Heart left ventricle (tissue), 13 donors: Measurements from ENCODE around the gene ANKRD9.

Experiments used
- POLR2A ChIP-seq, 2 donors: fragments of 450-650 bp; IDR thresholded peaks; one replicate each; pipeline ENCODE4 v1.6.1; 2017; ENCODE audit warnings: antibody characterized with exemption in 2 of 2, mild to moderate bottlenecking in 2 of 2, moderate library complexity in 2 of 2
- TF ChIP-seq, protein P1 (sequence below), 12 donors: fragments of 200-600 bp; sonication (generic) in 4 of 12; IDR thresholded peaks; one replicate each; pipeline versions ENCODE4 v1.5.0 to v1.8.0; 2018 to 2022; ENCODE audit warnings: antibody characterized with exemption in 12 of 12, mild to moderate bottlenecking in 5 of 12
- donor health status: ischemic (EF 13 %, LVEDD 7.1; RV severe dilation, severe dysfunction).
- donor health status: DM: no; HTN: yes; CAD: no.
- donor health status: DM: no; HTN: no; CAD: no.
- donor health status: ischemic (EF 25% LVEDD 6.9; RV normal size, moderate dysfunction).
- donor health status: ischemic (EF 25% LVEDD 5.7; RV mildly dilated, moderate dysfunction).
- donor health status: ischemic (EF 35%, LVEDD 5.7; RV mildly dilated, moderate dysfunction).
- donor health status: nonischemic (EF 11% LVEDD 7.7; RV severe dilation, severe dysfunction).
- donor health status: DM: yes; HTN: yes; CAD: no.
- donor health status: PGD.
- donor health status: ischemic (EF 29% LVEDD 5.4; RV normal size, mild dysfunction).
- donor health status: nonischemic (EF 23%, LVEDD 6.1; RV moderate dilation, normal function).

DNA sequence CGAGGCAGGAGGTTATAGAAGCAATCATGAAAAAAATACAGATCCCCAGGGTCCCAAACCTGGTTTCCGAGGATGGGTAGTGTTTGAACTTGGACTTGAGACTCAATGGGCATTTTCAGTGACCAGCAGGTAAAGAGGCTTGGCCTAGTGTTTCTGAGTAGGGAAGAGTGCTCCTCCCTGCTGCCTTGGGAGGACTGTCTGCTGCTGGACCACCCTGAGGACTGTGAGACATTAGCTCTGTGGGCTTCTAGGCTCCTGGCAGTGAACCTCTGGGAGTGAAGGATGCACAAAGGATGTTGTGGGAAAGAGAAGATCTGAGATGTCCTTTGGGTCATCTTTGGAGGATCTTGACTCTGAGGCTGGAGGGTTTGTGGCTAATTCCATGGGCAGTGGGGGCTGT, 30.5 kb downstream of the ANKRD9 start:
- TF ChIP-seq, protein P1, sequence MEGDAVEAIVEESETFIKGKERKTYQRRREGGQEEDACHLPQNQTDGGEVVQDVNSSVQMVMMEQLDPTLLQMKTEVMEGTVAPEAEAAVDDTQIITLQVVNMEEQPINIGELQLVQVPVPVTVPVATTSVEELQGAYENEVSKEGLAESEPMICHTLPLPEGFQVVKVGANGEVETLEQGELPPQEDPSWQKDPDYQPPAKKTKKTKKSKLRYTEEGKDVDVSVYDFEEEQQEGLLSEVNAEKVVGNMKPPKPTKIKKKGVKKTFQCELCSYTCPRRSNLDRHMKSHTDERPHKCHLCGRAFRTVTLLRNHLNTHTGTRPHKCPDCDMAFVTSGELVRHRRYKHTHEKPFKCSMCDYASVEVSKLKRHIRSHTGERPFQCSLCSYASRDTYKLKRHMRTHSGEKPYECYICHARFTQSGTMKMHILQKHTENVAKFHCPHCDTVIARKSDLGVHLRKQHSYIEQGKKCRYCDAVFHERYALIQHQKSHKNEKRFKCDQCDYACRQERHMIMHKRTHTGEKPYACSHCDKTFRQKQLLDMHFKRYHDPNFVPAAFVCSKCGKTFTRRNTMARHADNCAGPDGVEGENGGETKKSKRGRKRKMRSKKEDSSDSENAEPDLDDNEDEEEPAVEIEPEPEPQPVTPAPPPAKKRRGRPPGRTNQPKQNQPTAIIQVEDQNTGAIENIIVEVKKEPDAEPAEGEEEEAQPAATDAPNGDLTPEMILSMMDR (IDR thresholded peaks at IDR 0.05): no peak
- no peak for TF ChIP-seq POLR2A (IDR thresholded peaks at IDR 0.05)
